Natural killer cell (primary cell): ENCODE results near the gene PSME4. TPM values are rescaled to one million over a fixed set of nuclear protein-coding genes. Genes with fewer than 3 reads are reported as not detected.
"Not testable (repeated sequence)": the region's sequence is repeated elsewhere in the genome, so short reads cannot be mapped to it uniquely, and the experiment has no call there.

ENCODE experiments used
- ATAC-seq, 3 donors: fragments of 150-1000 bp in 2 of 3; fragments of 200-7000 bp in 1 of 3; cut with Tn5 transposase; 1 replicate in 1 of 3; 2 replicates in 2 of 3; pipeline ENCODE4 v1.10.0; 2021; ENCODE audit warnings: mild to moderate bottlenecking in 2 of 3, moderate library complexity in 2 of 3
- DNase-seq, 2 donors: peaks; one replicate each; pipeline versions ENCODE4 v3.0.0 to v3.0.0-alpha.2; 2013 to 2021; ENCODE audit warnings: mixed read lengths in 1 of 2
- H3K27ac ChIP-seq: one replicate; pipeline ENCODE4 v1.5.1; 2013; ENCODE audit warnings: mild to moderate bottlenecking, low read length
- H3K27me3 ChIP-seq: one replicate; pipeline ENCODE4 v1.6.1; 2013; ENCODE audit warnings: low read length; ENCODE audit not compliant: control insufficient read depth, insufficient read depth
- H3K36me3 ChIP-seq: one replicate; pipeline ENCODE4 v1.6.1; 2013; ENCODE audit warnings: low read length; ENCODE audit not compliant: control insufficient read depth, insufficient read depth
- H3K4me1 ChIP-seq: one replicate; pipeline ENCODE4 v1.6.1; 2013; ENCODE audit warnings: low read length; ENCODE audit not compliant: control insufficient read depth, insufficient read depth
- H3K4me3 ChIP-seq: one replicate; pipeline ENCODE4 v1.5.1; 2013; ENCODE audit warnings: low read length
- H3K9me3 ChIP-seq: one replicate; pipeline ENCODE4 v1.6.1; 2013; ENCODE audit warnings: low read length; ENCODE audit not compliant: control insufficient read depth, insufficient read depth
- H3K27ac Mint-ChIP-seq, 2 donors: one replicate each; pipeline ENCODE4 v1.8.0; 2022; ENCODE audit warnings: mild to moderate bottlenecking in 2 of 2, mixed read lengths in 2 of 2, moderate library complexity in 1 of 2
- H3K27me3 Mint-ChIP-seq, 2 donors: one replicate each; pipeline ENCODE4 v1.8.0; 2022; ENCODE audit warnings: low read depth in 2 of 2, mixed read lengths in 2 of 2
- H3K36me3 Mint-ChIP-seq: one replicate; pipeline ENCODE4 v1.8.0; 2022; ENCODE audit warnings: mixed read lengths
- H3K4me1 Mint-ChIP-seq, 2 donors: one replicate each; pipeline ENCODE4 v1.8.0; 2022; ENCODE audit warnings: mixed read lengths in 2 of 2
- H3K4me3 Mint-ChIP-seq: one replicate; pipeline ENCODE4 v1.8.0; 2022; ENCODE audit warnings: mild to moderate bottlenecking, moderate library complexity, mixed read lengths
- H3K9me3 Mint-ChIP-seq, 2 donors: one replicate each; pipeline ENCODE4 v1.8.0; 2022; ENCODE audit warnings: mixed read lengths in 2 of 2
- WGBS: methylation state at CpG from one replicate; pipeline ENCODE4 v1.1.7; 2013; ENCODE audit warnings: missing lambda C conversion rate; ENCODE audit not compliant: insufficient coverage; 5-methylcytosine and 5-hydroxymethylcytosine counted together
- intact Hi-C: fragments of 100-400 bp; cut with micrococcal nuclease; formaldehyde crosslinking; loops from one replicate; pipeline ENCODE4 v1.14.2; 2022
- total RNA-seq, 4 donors: library from RNA; stranded (reverse); fragments of 120-200 nt in 1 of 4; gene quantifications; one replicate each; pipeline versions ENCODE4 v1.2.3 to v1.2.4, GENCODE V29; 2013 to 2022
- TF ChIP-seq, protein P1 (sequence below): fragments of 200-600 bp; IDR thresholded peaks from one replicate; pipeline ENCODE4 v1.8.0; 2022; ENCODE audit warnings: antibody characterized with exemption

Gene PSME4
- total RNA-seq, 3 donors from 2014 or later (not counting 1 experiment from before 2014, with no cell fraction given): 140 to 149 (median 141) TPM

- Histone ChIP-seq H3K27ac (no peak overlapping the region), H3K36me3 (peaks cover 40% of the 10 kb centered on the region), H3K4me1 (no peaks in the 10 kb centered on the region), H3K9me3 (no peaks in the 10 kb centered on the region), H3K27me3 (no peaks in the 10 kb centered on the region), H3K4me3 (no peak overlapping the region)
- intact Hi-C loops: no loop called here
- H3K27ac Mint-ChIP-seq: peak overlapping the region in 1 of 2 donors; percentile 31
- no peaks in the 10 kb centered on the region for H3K27me3 Mint-ChIP-seq
- no peaks in the 10 kb centered on the region for H3K9me3 Mint-ChIP-seq
- peaks cover 12 to 28% of the 10 kb centered on the region in 2 donors for H3K4me1 Mint-ChIP-seq
- ATAC-seq (no peak), DNase-seq (no peak)
- no CpG with 5 or more reads among the region's 4 CpGs for WGBS
- peaks cover 9% of the 10 kb centered on the region for H3K36me3 Mint-ChIP-seq
- TF ChIP-seq, protein P1, sequence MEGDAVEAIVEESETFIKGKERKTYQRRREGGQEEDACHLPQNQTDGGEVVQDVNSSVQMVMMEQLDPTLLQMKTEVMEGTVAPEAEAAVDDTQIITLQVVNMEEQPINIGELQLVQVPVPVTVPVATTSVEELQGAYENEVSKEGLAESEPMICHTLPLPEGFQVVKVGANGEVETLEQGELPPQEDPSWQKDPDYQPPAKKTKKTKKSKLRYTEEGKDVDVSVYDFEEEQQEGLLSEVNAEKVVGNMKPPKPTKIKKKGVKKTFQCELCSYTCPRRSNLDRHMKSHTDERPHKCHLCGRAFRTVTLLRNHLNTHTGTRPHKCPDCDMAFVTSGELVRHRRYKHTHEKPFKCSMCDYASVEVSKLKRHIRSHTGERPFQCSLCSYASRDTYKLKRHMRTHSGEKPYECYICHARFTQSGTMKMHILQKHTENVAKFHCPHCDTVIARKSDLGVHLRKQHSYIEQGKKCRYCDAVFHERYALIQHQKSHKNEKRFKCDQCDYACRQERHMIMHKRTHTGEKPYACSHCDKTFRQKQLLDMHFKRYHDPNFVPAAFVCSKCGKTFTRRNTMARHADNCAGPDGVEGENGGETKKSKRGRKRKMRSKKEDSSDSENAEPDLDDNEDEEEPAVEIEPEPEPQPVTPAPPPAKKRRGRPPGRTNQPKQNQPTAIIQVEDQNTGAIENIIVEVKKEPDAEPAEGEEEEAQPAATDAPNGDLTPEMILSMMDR: no peak
- H3K4me3 Mint-ChIP-seq: no peak overlapping the region
These were observed 31.1 kb downstream of the PSME4 start for GRCh38 chr2:53939656-53940055.

GRCh38 chr2:53938904-53939303 lies 31.9 kb downstream of the PSME4 start:
- ATAC-seq (no peak), DNase-seq (no peak)
- no peak overlapping the region for H3K4me3 Mint-ChIP-seq
- Histone ChIP-seq H3K27me3 (no peaks in the 10 kb centered on the region), H3K4me3 (no peak overlapping the region), H3K4me1 (no peaks in the 10 kb centered on the region), H3K36me3 (peaks cover 47% of the 10 kb centered on the region), H3K9me3 (no peaks in the 10 kb centered on the region), H3K27ac (no peak overlapping the region)
- WGBS: 87% methylated on average over 1 of the region's 3 CpGs
- intact Hi-C loops: no loop called here
- TF ChIP-seq, protein P1: no peak
- H3K27me3 Mint-ChIP-seq: no peaks in the 10 kb centered on the region
- H3K27ac Mint-ChIP-seq: no peak overlapping the region
- no peaks in the 10 kb centered on the region for H3K9me3 Mint-ChIP-seq
- H3K36me3 Mint-ChIP-seq: peaks cover 14% of the 10 kb centered on the region
- peaks cover 16 to 33% of the 10 kb centered on the region in 2 donors for H3K4me1 Mint-ChIP-seq

GRCh38 chr2:53933329-53933728 lies 37.5 kb downstream of the PSME4 start:
- WGBS: 91% methylated on average over 6 of the region's 8 CpGs
- H3K4me1 Mint-ChIP-seq: peaks cover 4 to 18% of the 10 kb centered on the region in 2 donors
- no peak for DNase-seq
- TF ChIP-seq, protein P1: no peak
- H3K27me3 ChIP-seq: no peaks in the 10 kb centered on the region
- H3K27me3 Mint-ChIP-seq: no peaks in the 10 kb centered on the region
- H3K36me3 Mint-ChIP-seq: peaks cover 28% of the 10 kb centered on the region
- H3K27ac ChIP-seq: no peak overlapping the region
- H3K9me3 ChIP-seq: no peaks in the 10 kb centered on the region
- intact Hi-C loops: no loop called here
- H3K4me3 Mint-ChIP-seq: peak overlapping the region; percentile 37
- ATAC-seq: peak in 2 of 3 donors; percentile 46 to 53
- H3K4me3 ChIP-seq: no peak overlapping the region
- peaks cover 76% of the 10 kb centered on the region for H3K36me3 ChIP-seq
- H3K9me3 Mint-ChIP-seq: no peaks in the 10 kb centered on the region
- H3K27ac Mint-ChIP-seq: peak overlapping the region; percentile 51 to 70
- no peaks in the 10 kb centered on the region for H3K4me1 ChIP-seq

DNA sequence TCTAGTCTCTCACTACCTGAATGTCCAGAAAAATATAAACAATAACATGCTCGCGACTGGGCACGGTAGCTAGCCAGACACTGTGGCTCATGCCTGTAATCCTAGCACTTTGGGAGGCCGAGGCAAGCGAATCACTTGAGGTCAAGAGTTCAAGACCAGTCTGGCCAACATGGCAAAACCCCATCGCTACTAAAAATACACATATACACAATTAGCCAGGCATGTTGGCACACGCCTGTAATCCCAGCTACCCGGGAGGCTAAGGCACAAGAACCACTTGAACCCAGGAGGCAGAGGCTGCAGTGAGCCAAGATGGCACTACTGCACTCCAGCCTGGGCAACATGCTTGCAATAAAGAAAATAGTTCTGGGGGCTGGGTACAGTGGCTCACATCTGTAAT lies 44.5 kb downstream of the PSME4 start:
- intact Hi-C loops, H3K4me1 Mint-ChIP-seq, H3K27ac Mint-ChIP-seq, H3K27me3 ChIP-seq, H3K27me3 Mint-ChIP-seq, ATAC-seq, H3K27ac ChIP-seq, H3K9me3 Mint-ChIP-seq, H3K4me3 Mint-ChIP-seq, DNase-seq, H3K4me1 ChIP-seq, H3K9me3 ChIP-seq, H3K4me3 ChIP-seq: not testable (repeated sequence)
- WGBS: 97% methylated on average over 8 of the region's 8 CpGs
- peaks cover 14% of the 10 kb centered on the region for H3K36me3 Mint-ChIP-seq
- peaks cover 84% of the 10 kb centered on the region for H3K36me3 ChIP-seq
